Activated T-cell treated with anti-CD3 and anti-CD28 coated beads for 48 hours (primary cell): ENCODE data around the gene LPAR2.
A peak's percentile ranks its signal among the peaks of the same experiment; 100 is the strongest.

Source experiments
- DNase-seq: peaks from one replicate; pipeline ENCODE4 v3.0.0-alpha.2; 2020; ENCODE audit warnings: low read depth

LPAR2 gene

DNA sequence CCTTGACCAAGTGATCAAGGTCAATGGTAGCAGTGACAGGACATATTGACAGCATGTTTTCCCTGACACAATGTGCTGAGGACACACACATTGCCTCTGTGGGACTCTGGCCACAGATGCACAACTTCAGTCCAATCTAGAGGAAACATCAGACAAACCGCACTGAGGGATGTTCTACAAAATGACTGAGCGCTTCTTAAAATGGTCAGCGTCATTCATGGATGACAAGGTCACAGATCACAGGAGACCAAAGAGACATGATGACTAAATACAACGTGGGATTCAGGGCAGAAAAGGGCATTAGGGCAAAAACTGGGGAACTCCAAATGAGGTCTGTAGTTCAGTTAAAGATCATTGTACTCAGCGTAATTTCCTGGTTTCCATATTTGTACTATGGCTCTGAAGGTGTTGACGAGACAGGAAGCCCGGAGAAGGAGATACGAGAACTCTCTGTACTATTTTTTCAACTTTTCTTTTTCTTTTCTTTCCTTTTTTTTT, 30.2 kb downstream of the LPAR2 start:
- peak; percentile 33 for DNase-seq

DNA sequence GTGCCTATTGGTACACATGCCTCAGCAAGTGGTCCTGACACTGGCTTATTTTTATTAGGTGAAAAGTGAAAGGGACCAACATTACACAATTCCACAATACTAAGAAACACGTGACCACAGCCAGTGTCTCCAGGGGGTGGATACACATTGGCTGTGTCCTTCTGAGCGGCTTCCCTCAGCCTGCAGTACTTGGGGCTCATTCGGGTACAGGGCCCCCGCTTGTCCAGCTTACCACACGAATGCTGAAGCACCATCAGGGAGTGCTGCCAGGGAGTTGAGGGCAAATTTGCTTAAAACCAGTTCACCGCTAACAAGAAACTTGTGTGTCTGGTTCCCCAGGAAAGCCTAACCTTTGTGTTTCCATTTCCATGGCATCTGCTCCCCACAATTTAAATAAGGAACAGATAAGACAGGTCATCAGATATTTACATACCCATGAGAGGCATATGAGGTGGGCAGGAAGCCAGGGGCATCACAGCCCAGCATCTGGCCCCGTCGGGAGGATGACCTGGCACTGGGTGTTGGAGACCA, 32.8 kb downstream of the LPAR2 start:
- DNase-seq, result no peak

DNA sequence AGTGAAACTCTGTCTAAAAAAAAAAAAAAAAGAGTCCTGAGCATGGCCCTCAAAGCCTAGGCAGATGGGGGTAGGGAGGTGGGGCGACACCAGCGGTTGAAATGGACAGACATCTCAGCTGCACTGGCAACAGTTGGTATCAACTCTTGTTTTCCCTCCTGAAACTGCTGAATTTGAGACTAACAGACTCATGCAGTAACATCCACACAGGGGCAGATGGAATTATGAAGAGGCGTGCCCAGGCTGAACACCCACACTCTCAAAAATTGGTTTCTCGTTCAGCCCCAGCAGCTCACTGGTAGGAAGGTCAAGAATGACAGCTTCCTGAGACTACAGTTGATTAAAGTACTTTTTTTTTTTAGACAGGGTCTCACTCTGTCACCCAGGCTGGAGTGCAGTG, 33.6 kb downstream of the LPAR2 start:
- DNase-seq, result no peak

DNA sequence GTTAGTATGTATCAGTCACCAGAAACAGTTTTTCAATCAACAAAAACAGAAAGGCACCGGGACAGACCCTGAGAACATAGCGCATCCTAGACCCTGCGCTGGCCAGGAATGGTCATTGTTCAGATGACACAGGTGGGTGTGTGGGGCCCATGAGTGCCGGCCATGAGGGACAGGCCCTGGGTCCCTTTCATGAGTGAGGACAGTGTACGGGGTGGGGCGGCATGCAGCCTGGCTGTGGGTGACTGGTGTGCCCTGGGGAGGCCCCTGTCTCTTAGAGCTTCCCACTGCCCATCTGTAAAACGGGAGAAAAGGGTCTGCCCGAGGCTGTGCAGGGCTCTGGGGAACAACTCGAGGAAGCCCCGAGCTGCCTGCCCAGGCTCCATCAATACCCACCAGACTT, 35.3 kb downstream of the LPAR2 start:
- no peak for DNase-seq

- peak; percentile 47 for DNase-seq
These were observed 36.7 kb downstream of the LPAR2 start for GRCh38 chr19:19591133-19591825.

DNA sequence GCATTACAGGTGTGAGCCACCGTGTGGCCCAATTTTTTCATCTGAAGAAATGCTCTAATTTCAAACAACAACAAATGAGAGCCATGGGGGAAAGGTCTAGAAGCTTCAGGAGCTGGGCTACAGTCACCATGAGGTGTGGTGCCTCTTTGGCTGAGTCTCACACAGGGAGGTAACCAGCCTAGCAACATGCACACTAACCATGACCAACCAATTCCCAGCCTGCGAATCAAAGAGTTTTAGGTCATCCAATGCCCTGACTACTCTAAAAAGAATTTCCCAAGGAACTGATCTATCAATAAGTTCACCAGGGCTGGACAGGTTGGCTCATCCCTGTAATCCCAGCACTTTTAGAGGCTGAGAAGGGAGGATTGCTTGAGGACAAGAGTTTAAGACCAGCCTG, 39.5 kb downstream of the LPAR2 start:
- DNase-seq, result no peak

DNA sequence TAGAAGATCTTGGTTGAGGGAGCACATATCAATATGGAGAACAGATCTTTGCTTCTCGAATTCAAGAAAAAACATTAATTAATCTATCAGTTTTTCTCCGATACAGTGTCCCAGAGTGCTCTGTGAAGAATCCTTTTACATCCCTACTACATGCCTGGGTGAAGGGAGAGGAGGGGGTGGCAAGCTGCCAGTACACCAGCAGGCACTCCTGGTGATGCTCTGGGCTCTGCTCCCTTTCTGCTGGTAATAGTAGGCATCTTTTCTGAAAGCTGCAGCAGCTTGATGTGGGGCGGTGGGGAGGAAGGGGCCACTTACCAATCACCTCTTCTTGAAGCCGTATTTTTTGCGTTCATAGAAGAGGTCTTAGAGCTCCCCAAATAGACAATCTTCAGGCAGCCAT, 40.2 kb downstream of the LPAR2 start:
- DNase-seq, result no peak

DNA sequence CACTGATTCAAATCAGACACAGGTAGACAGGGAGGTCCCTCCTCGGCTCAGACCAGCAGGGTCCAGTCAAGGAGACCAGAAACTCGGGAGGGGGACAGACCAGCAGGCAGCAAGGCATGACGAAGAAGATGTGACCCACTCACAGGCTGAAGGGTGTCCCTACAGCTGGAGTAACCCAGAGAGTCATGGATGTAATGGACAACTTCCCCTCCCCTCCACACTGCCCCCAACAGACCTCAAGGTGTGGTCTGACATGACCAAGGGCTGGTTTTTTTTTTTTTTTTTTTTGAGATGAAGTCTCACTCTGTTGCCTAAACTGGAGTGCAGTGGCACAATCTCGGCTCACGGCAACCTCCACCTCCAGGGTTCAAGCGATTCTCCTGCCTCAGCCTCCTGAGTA, 43.7 kb downstream of the LPAR2 start:
- no peak for DNase-seq

- no peak for DNase-seq
These were observed 45.5 kb downstream of the LPAR2 start for GRCh38 chr19:19582471-19582870.

- DNase-seq, result no peak
These were observed 46.6 kb downstream of the LPAR2 start for GRCh38 chr19:19581391-19581790.

GRCh38 chr19:19580418-19580817, 47.6 kb downstream of the LPAR2 start:
- no peak for DNase-seq

GRCh38 chr19:19579533-19580361, 48.3 kb downstream of the LPAR2 start:
- DNase-seq, result no peak

- DNase-seq, result no peak
These were observed 49.8 kb downstream of the LPAR2 start for GRCh38 chr19:19578252-19578651.

DNA sequence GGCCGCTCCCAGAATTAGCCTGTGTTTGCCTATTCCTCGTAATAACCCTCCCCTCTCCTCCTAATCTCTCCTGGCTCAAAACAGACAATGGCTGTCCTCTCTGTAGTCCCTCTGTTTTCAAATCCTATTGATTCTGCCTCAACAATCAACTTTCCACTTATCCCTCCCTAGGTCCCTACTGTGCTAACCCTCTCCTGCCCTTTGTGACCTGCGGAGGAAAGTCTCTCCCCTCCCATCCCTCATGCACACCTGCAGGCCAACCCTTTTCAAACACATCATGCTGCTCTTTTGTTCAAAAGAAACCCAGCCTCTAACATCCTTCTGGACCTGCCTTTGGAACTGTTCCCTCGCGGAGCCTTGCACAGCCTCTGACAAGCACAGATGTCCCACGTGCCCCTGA, 52.6 kb downstream of the LPAR2 start:
- DNase-seq, result no peak
